ENCODE data around the gene PSPN.

Gene PSPN

GRCh38 chr19:6393074-6393982 lies 17.6 kb upstream of the PSPN start, which contains the start of gene GTF2F1:
Gene GTF2F1, minus strand, starts transcription at chr19:6393164. Its CDS starts 169 bp downstream, at chr19:6392995.
- peak; percentile 19 for TF ChIP-seq POLR2A (IDR thresholded peaks at IDR 0.05; ENCODE audit: low read depth, low read length)
- no peak for FAIRE-seq

DNA sequence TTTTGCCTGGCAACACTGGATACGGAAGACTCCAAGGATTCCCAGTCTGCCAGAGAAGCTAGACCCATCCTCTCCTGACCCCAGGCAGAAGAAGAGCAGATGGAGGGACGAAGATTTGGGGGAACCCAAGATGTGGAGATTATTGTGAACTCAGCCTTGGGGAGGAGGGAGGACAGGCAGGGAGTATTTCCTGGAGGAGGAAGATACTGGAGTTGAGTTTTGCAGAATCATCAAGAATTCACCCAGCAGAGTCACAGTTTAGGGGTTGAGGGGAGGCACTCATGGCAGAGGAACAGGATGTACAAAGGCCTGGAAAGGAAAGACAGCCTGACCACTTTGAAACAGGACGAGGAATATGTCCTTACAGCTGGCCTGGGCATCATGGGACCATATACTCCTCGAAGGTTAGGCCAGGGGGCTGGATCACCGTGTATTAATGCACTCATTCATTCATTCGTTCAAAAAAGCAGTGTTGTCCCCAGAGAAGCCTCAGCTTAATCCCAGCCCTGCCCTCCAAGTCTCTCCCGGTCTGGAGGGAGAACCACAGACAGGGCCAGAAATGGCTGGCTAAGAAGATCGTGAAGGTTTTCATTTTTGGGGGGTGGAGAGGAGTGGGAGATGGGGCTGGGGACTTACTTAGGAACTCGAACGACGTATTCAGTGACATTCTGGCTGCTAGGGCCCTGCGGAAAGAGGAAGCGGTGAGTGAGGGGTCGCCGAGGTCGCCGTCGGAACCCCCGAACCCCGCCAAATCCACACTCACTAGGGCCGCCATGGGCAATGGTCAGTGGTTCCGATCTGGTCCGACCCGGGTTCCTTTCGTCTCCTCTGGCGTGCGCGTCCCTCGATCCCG lies 16.7 kb upstream of the PSPN start:
- FAIRE-seq (no peak), DNase-seq (ENCODE audit: insufficient read length, low spot score) (no peak)
- no peak for TF ChIP-seq POLR2A (IDR thresholded peaks at IDR 0.05; ENCODE audit: low read depth, low read length)

More at GRCh38 chr19:6393074-6393982, 17.6 kb upstream of the PSPN start, which contains the start of gene GTF2F1:
- DNase-seq (ENCODE audit: insufficient read length, low spot score), result peak; percentile 95

DNA sequence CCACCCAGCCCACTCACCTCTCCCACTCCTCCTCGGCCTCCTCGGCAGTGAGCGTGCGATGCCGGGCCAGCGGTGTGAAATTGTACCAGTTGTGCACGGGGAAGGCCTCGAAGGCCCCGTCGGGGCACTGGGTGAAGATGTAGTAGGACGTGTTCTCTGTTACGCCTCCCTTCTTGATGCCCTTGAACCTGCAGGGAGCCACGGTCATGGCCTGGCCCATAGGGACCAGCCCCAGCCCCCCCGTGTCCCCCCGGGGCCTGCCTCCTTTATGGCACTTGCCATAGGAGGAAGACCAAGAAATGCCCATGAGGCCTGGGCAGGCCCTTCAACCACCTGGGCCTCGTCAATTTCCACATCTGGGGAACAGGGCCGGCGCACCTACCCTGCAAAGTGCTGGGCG lies 11.6 kb upstream of the PSPN start:
- DNase-seq (ENCODE audit: insufficient read length, low spot score) (no peak), FAIRE-seq (no peak)
- no peak for TF ChIP-seq POLR2A (IDR thresholded peaks at IDR 0.05; ENCODE audit: low read depth, low read length)

- DNase-seq (ENCODE audit: insufficient read length, low spot score) (no peak), FAIRE-seq (no peak)
- no peak for TF ChIP-seq POLR2A (IDR thresholded peaks at IDR 0.05; ENCODE audit: low read depth, low read length)
Measured at GRCh38 chr19:6384381-6384780, 8.6 kb upstream of the PSPN start.

- FAIRE-seq (no peak), DNase-seq (ENCODE audit: insufficient read length, low spot score) (no peak)
- TF ChIP-seq POLR2A (IDR thresholded peaks at IDR 0.05; ENCODE audit: low read depth, low read length), result no peak
Measured at GRCh38 chr19:6383188-6383587, 7.5 kb upstream of the PSPN start.

GRCh38 chr19:6381030-6381750 lies 5.5 kb upstream of the PSPN start:
- no peak for TF ChIP-seq POLR2A (IDR thresholded peaks at IDR 0.05; ENCODE audit: low read depth, low read length)
- FAIRE-seq (no peak), DNase-seq (ENCODE audit: insufficient read length, low spot score) (no peak)

- DNase-seq (ENCODE audit: insufficient read length, low spot score) (no peak), FAIRE-seq (no peak)
- TF ChIP-seq POLR2A (IDR thresholded peaks at IDR 0.05; ENCODE audit: low read depth, low read length), result no peak
Measured at GRCh38 chr19:6379744-6380143, 4.0 kb upstream of the PSPN start.

GRCh38 chr19:6378486-6378885 lies 2.8 kb upstream of the PSPN start:
- no peak for FAIRE-seq
- DNase-seq (ENCODE audit: insufficient read length, low spot score), result no peak
- TF ChIP-seq POLR2A (IDR thresholded peaks at IDR 0.05; ENCODE audit: low read depth, low read length), result no peak

DNA sequence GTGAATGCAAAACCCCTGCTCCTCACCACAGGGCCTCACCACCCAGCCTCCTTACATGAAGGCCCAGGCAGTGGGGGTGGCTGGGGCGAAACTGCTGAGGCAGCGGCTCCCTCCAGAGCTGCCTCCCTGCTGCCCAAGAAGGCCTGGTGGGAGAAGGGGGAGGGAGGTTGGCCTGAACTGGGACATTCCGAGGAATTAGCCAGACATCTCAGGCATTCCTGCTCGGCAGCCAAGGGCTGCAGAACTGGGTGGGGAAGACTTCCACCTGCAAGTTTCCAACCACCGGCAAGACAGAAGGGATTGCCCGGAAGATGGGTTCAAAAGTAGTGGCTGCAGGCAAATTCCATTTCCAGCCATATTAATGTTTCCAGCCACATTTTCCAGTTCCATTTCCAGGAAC lies 2.3 kb upstream of the PSPN start:
- no peak for FAIRE-seq
- no peak for TF ChIP-seq POLR2A (IDR thresholded peaks at IDR 0.05; ENCODE audit: low read depth, low read length)
- DNase-seq (ENCODE audit: insufficient read length, low spot score), result no peak

- no peak for FAIRE-seq
- no peak for DNase-seq (ENCODE audit: insufficient read length, low spot score)
- no peak for TF ChIP-seq POLR2A (IDR thresholded peaks at IDR 0.05; ENCODE audit: low read depth, low read length)
Measured at GRCh38 chr19:6376512-6377190, 918 bp upstream of the PSPN start.

- DNase-seq (ENCODE audit: insufficient read length, low spot score) (no peak), FAIRE-seq (no peak)
- no peak for TF ChIP-seq POLR2A (IDR thresholded peaks at IDR 0.05; ENCODE audit: low read depth, low read length)
Measured at GRCh38 chr19:6374711-6375410, 872 bp downstream of the PSPN start.

DNA sequence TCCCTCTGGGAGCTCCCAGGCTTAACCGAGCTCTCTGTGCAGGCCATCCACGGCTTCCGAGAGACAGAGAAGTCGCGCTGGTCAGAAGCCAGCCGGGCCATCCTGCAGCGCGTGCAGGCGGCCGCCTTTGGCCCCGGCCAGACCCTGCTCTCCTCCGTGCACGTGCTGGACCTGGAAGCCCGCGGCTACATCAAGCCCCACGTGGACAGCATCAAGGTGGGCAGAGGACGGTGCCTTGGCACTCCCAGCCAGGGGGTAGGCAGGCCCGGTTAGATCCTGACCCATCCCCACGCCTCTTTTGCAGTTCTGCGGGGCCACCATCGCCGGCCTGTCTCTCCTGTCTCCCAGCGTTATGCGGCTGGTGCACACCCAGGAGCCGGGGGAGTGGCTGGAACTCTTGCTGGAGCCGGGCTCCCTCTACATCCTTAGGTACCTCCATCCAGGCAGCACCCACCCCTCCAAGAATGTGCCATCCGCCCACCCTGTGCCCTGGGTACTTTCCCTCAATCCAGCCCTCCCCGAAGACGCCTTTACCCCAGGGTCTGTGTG lies 1.5 kb downstream of the PSPN start:
- no peak for FAIRE-seq
- DNase-seq (ENCODE audit: insufficient read length, low spot score), result no peak
- TF ChIP-seq POLR2A (IDR thresholded peaks at IDR 0.05; ENCODE audit: low read depth, low read length), result no peak

DNA sequence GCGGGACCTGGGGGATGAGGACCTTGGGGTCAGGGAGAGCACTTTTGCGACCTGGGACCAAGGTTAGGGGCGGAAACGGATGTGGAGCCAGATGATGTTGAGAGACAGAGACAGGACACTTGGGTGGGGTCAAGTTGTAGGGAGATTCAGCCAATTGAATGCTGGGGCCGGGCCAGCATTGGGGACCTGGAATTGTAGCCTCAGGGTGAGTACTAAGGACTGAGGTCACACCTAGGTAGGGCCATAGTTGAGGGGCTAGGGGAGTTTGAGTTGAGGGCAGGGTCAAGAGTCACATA lies 2.0 kb downstream of the PSPN start:
- no peak for DNase-seq (ENCODE audit: insufficient read length, low spot score)
- no peak for TF ChIP-seq POLR2A (IDR thresholded peaks at IDR 0.05; ENCODE audit: low read depth, low read length)
- no peak for FAIRE-seq
